ENCODE results near the gene OMG.
A peak's percentile ranks its signal among the peaks of the same experiment; 100 is the strongest.

The OMG gene

DNA sequence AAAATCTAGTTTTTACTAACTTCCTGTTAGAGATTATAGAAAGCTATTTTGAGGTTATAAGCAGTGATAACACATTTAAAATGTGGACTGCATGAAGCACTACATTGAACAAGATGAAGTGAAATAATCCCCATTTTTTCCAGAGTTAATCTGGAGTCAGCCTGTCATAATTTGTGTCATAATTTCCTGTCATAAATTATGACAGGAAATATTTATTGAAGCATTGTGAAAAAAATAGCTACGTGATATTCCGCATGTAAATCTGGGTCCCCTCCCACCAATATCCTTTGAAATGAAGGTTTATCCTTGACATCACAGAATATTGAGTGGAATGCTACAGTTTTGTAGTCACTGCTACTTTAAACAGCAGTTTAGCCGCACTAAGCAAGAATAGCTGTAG is 40.1 kb downstream of the OMG start:
- H3K27ac ChIP-seq (ENCODE audit: low read depth, low read length): no peak overlapping the region
- H3K27me3 ChIP-seq (ENCODE audit: control insufficient read depth, low read length): no peaks in the 10 kb centered on the region
- H3K36me3 ChIP-seq (ENCODE audit: control insufficient read depth, low read length): peaks cover 46% of the 10 kb centered on the region
- H3K4me1 ChIP-seq (ENCODE audit: control insufficient read depth, low read length): peaks cover 11% of the 10 kb centered on the region
- no peaks in the 10 kb centered on the region for H3K9me2 ChIP-seq (replicated peaks; ENCODE audit: control insufficient read depth, low read length)
- H3K9me3 ChIP-seq (ENCODE audit: control insufficient read depth, insufficient read depth, low read length): no peaks in the 10 kb centered on the region
- no peaks in the 10 kb centered on the region for H4K20me1 ChIP-seq (ENCODE audit: control insufficient read depth, insufficient read depth, low read depth, low read length)
- no peak for TF ChIP-seq EZH2phosphoT487 (IDR thresholded peaks at IDR 0.05; ENCODE audit: borderline replicate concordance, low read length)
- TF ChIP-seq, protein P1, sequence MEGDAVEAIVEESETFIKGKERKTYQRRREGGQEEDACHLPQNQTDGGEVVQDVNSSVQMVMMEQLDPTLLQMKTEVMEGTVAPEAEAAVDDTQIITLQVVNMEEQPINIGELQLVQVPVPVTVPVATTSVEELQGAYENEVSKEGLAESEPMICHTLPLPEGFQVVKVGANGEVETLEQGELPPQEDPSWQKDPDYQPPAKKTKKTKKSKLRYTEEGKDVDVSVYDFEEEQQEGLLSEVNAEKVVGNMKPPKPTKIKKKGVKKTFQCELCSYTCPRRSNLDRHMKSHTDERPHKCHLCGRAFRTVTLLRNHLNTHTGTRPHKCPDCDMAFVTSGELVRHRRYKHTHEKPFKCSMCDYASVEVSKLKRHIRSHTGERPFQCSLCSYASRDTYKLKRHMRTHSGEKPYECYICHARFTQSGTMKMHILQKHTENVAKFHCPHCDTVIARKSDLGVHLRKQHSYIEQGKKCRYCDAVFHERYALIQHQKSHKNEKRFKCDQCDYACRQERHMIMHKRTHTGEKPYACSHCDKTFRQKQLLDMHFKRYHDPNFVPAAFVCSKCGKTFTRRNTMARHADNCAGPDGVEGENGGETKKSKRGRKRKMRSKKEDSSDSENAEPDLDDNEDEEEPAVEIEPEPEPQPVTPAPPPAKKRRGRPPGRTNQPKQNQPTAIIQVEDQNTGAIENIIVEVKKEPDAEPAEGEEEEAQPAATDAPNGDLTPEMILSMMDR (IDR thresholded peaks at IDR 0.05; ENCODE audit: low read depth, low read length, poor library complexity, severe bottlenecking): no peak
- H3F3A ChIP-seq (ENCODE audit: control insufficient read depth, insufficient read depth): 0 out of 2 replicates have a peak, but pooled peaks cover 4% of the 10 kb centered on the region
- H3K4me2 ChIP-seq (ENCODE audit: low read length): peak overlapping the region; percentile 4
- no peaks in the 10 kb centered on the region for H3K79me2 ChIP-seq (ENCODE audit: control insufficient read depth, low read length)
- H3K4me3 ChIP-seq (ENCODE audit: low read length): no peak overlapping the region; the same call in 1 of the 2 replicates

DNA sequence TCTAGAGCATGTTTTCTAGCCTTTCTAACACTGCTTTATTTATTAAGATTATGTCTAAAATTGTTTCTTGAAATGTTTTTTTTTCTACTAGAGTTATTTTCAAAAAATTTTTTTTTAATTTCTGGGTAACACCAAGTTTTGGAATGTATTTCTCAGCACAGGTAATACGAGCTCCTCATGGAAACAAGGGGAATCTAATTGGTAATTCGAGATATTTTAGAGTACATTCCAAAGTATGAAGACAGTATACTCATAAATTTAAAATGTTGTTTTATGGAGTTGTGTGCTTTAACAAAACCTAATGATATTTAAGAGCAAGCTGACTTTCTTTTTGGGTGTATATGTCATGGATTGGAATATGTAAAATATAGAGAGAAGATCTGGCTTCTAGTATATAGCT is 42.4 kb downstream of the OMG start:
- no peak overlapping the region for H3K27ac ChIP-seq (ENCODE audit: low read depth, low read length)
- H3K9me2 ChIP-seq (replicated peaks; ENCODE audit: control insufficient read depth, low read length): no peaks in the 10 kb centered on the region
- H3K36me3 ChIP-seq (ENCODE audit: control insufficient read depth, low read length): peaks cover 40% of the 10 kb centered on the region
- H4K20me1 ChIP-seq (ENCODE audit: control insufficient read depth, insufficient read depth, low read depth, low read length): no peaks in the 10 kb centered on the region
- peaks cover 29% of the 10 kb centered on the region for H3K4me1 ChIP-seq (ENCODE audit: control insufficient read depth, low read length)
- no peaks in the 10 kb centered on the region for H3F3A ChIP-seq (ENCODE audit: control insufficient read depth, insufficient read depth)
- no peaks in the 10 kb centered on the region for H3K79me2 ChIP-seq (ENCODE audit: control insufficient read depth, low read length)
- H3K9me3 ChIP-seq (ENCODE audit: control insufficient read depth, insufficient read depth, low read length): no peaks in the 10 kb centered on the region
- no peaks in the 10 kb centered on the region for H3K27me3 ChIP-seq (ENCODE audit: control insufficient read depth, low read length)
- no peak overlapping the region for H3K4me3 ChIP-seq (ENCODE audit: low read length)
- no peak overlapping the region for H3K4me2 ChIP-seq (ENCODE audit: low read length)
- TF ChIP-seq EZH2phosphoT487 (IDR thresholded peaks at IDR 0.05; ENCODE audit: borderline replicate concordance, low read length): no peak
- TF ChIP-seq, protein P1 (IDR thresholded peaks at IDR 0.05; ENCODE audit: low read depth, low read length, poor library complexity, severe bottlenecking): no peak

DNA sequence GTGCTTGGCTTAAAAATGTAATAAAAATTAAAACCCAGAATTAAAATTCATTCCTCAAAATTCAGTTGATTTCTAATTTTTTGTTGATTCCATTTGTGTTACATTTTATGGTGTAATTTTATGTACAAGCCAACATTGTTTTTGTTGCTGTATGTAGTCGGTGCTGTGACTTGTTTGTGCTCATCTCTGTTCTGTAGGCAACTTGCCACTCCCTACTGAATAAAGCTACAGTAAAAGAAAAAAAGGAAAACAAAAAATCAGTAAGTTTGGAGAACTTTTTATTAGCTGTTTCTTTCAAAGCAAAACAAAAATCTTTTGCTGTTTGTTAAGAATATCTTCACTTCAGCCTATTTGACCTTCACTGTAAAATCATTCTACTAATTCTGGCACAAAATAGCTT is 44.3 kb downstream of the OMG start:
- H3K27ac ChIP-seq (ENCODE audit: low read depth, low read length): no peak overlapping the region
- TF ChIP-seq EZH2phosphoT487 (IDR thresholded peaks at IDR 0.05; ENCODE audit: borderline replicate concordance, low read length): no peak
- TF ChIP-seq, protein P1 (IDR thresholded peaks at IDR 0.05; ENCODE audit: low read depth, low read length, poor library complexity, severe bottlenecking): no peak
- no peaks in the 10 kb centered on the region for H3K27me3 ChIP-seq (ENCODE audit: control insufficient read depth, low read length)
- no peak overlapping the region for H3K4me3 ChIP-seq (ENCODE audit: low read length)
- no peak overlapping the region for H3K4me2 ChIP-seq (ENCODE audit: low read length)
- H3K4me1 ChIP-seq (ENCODE audit: control insufficient read depth, low read length): peaks cover 35% of the 10 kb centered on the region
- no peaks in the 10 kb centered on the region for H3K79me2 ChIP-seq (ENCODE audit: control insufficient read depth, low read length)
- no peaks in the 10 kb centered on the region for H3F3A ChIP-seq (ENCODE audit: control insufficient read depth, insufficient read depth)
- H4K20me1 ChIP-seq (ENCODE audit: control insufficient read depth, insufficient read depth, low read depth, low read length): no peaks in the 10 kb centered on the region
- no peaks in the 10 kb centered on the region for H3K9me3 ChIP-seq (ENCODE audit: control insufficient read depth, insufficient read depth, low read length)
- H3K36me3 ChIP-seq (ENCODE audit: control insufficient read depth, low read length): peaks cover 39% of the 10 kb centered on the region
- no peaks in the 10 kb centered on the region for H3K9me2 ChIP-seq (replicated peaks; ENCODE audit: control insufficient read depth, low read length)

DNA sequence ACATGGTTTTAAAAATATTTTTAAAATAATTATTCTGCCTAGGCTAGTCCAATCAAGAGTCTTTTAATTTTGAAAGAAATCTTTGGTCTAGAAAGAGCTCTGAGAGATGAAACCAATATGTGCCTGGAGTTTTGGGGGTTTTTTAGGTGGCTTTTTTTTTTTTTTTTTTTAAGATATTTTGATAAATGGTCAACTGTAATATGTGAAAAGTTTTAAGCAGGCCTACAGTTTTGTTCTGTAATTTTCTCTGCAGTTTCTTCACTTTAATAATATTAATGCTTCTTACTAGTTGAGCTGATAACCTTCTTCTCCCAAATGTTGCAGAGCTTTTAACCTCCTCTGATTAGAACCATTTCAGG is 45.1 kb downstream of the OMG start:
- H3K4me2 ChIP-seq (ENCODE audit: low read length): no peak overlapping the region
- no peaks in the 10 kb centered on the region for H3K9me2 ChIP-seq (replicated peaks; ENCODE audit: control insufficient read depth, low read length)
- H3K4me3 ChIP-seq (ENCODE audit: low read length): no peak overlapping the region
- no peaks in the 10 kb centered on the region for H4K20me1 ChIP-seq (ENCODE audit: control insufficient read depth, insufficient read depth, low read depth, low read length)
- no peaks in the 10 kb centered on the region for H3K27me3 ChIP-seq (ENCODE audit: control insufficient read depth, low read length)
- H3K4me1 ChIP-seq (ENCODE audit: control insufficient read depth, low read length): peaks cover 33% of the 10 kb centered on the region
- peaks cover 37% of the 10 kb centered on the region for H3K36me3 ChIP-seq (ENCODE audit: control insufficient read depth, low read length)
- TF ChIP-seq, protein P1 (IDR thresholded peaks at IDR 0.05; ENCODE audit: low read depth, low read length, poor library complexity, severe bottlenecking): no peak
- no peak for TF ChIP-seq EZH2phosphoT487 (IDR thresholded peaks at IDR 0.05; ENCODE audit: borderline replicate concordance, low read length)
- no peaks in the 10 kb centered on the region for H3F3A ChIP-seq (ENCODE audit: control insufficient read depth, insufficient read depth)
- no peaks in the 10 kb centered on the region for H3K9me3 ChIP-seq (ENCODE audit: control insufficient read depth, insufficient read depth, low read length)
- H3K27ac ChIP-seq (ENCODE audit: low read depth, low read length): no peak overlapping the region
- H3K79me2 ChIP-seq (ENCODE audit: control insufficient read depth, low read length): no peaks in the 10 kb centered on the region
